ENCODE measurements around the gene ESF1.

DNA sequence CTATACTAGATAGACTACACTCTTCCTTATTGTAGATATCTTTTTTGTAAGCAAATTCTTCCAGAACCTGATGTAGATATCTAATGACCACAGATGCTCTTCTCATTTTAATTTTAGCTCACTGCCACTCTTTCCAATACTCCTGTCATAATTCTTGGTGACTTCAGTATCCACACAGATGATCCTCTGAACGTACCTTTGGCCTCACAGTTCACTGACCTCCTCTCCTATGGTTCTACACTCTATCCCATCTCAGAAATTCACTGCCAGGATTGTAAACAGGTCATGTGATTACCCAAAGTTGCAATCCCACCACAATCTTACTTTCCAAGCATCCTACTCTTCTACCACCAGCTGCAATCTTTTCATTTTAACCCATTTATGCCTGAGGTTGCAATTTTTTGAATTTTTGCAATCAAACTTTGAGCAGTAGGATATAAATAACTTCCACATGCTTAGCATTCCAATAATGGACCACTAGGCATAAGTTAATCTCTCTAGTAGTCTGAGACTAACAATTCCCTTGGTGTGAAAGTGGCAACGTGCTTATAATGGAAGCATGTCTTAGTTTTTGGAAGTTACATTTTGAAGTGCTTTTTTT, 31.2 kb downstream of the ESF1 start:
- TF ChIP-seq, protein P1, sequence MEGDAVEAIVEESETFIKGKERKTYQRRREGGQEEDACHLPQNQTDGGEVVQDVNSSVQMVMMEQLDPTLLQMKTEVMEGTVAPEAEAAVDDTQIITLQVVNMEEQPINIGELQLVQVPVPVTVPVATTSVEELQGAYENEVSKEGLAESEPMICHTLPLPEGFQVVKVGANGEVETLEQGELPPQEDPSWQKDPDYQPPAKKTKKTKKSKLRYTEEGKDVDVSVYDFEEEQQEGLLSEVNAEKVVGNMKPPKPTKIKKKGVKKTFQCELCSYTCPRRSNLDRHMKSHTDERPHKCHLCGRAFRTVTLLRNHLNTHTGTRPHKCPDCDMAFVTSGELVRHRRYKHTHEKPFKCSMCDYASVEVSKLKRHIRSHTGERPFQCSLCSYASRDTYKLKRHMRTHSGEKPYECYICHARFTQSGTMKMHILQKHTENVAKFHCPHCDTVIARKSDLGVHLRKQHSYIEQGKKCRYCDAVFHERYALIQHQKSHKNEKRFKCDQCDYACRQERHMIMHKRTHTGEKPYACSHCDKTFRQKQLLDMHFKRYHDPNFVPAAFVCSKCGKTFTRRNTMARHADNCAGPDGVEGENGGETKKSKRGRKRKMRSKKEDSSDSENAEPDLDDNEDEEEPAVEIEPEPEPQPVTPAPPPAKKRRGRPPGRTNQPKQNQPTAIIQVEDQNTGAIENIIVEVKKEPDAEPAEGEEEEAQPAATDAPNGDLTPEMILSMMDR (IDR thresholded peaks at IDR 0.05; ENCODE audit: poor library complexity), result no peak
- no peak for TF ChIP-seq EZH2phosphoT487 (IDR thresholded peaks at IDR 0.05; ENCODE audit: low read depth, severe bottlenecking, unreplicated experiment)
